ENCODE measurements around the gene CPB1.

Gene CPB1

GRCh38 chr3:148828136-148828690 lies 602 bp downstream of the CPB1 start:
- no peaks in the 10 kb centered on the region for H3K36me3 ChIP-seq (ENCODE audit: insufficient read depth, insufficient read length, low read length)
- H3K9ac ChIP-seq (ENCODE audit: insufficient read length, low read depth) = no peak overlapping the region
- DNase-seq (ENCODE audit: low read depth, low spot score) = no peak
- no peaks in the 10 kb centered on the region for H3K9me3 ChIP-seq (ENCODE audit: insufficient read depth, low read length)
- H3K4me1 ChIP-seq (ENCODE audit: insufficient read depth, insufficient read length) = no peaks in the 10 kb centered on the region
- H3K4me3 ChIP-seq (ENCODE audit: insufficient read length, low read depth) = no peak overlapping the region
- no peak for TF ChIP-seq SUZ12 (IDR thresholded peaks at IDR 0.05; ENCODE audit: extremely low read depth, insufficient read depth, insufficient read length)
- no peak for TF ChIP-seq ZNF274 (IDR thresholded peaks at IDR 0.05; ENCODE audit: low read depth, low read length)
- no peak for TF ChIP-seq YY1 (IDR thresholded peaks at IDR 0.05; ENCODE audit: insufficient read depth, insufficient read length)
- H3K27me3 ChIP-seq (ENCODE audit: insufficient read depth, insufficient read length) = no peaks in the 10 kb centered on the region

DNA sequence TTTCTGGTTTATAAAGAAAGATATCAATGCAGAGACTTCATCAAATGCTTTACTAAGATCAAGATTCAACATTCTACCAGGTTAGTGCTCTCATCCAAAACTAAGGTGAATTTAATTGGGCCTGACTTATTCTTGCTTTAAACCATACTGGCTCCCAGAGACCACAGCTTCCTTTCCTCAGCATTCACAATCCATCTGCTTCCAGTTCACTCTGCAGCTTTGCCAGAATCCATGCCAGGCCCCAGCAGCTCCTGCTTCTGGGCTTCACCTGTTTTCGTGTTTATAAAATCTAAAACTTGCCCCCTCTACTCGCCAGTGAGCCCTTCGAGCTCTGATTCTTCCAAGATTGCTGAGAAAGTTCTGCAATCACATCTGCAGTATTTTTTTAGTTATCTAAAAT lies 2.3 kb downstream of the CPB1 start:
- Histone ChIP-seq H3K36me3 (ENCODE audit: insufficient read depth, insufficient read length, low read length) (no peaks in the 10 kb centered on the region), H3K9ac (ENCODE audit: insufficient read length, low read depth) (no peak overlapping the region), H3K4me3 (ENCODE audit: insufficient read length, low read depth) (no peak overlapping the region), H3K9me3 (ENCODE audit: insufficient read depth, low read length) (no peaks in the 10 kb centered on the region), H3K27me3 (ENCODE audit: insufficient read depth, insufficient read length) (no peaks in the 10 kb centered on the region), H3K4me1 (ENCODE audit: insufficient read depth, insufficient read length) (no peaks in the 10 kb centered on the region)
- TF ChIP-seq SUZ12 (IDR thresholded peaks at IDR 0.05; ENCODE audit: extremely low read depth, insufficient read depth, insufficient read length) (no peak), ZNF274 (IDR thresholded peaks at IDR 0.05; ENCODE audit: low read depth, low read length) (no peak), YY1 (IDR thresholded peaks at IDR 0.05; ENCODE audit: insufficient read depth, insufficient read length) (no peak)
- no peak for DNase-seq (ENCODE audit: low read depth, low spot score)

GRCh38 chr3:148833223-148833622 lies 5.6 kb downstream of the CPB1 start:
- H3K4me3 ChIP-seq (ENCODE audit: insufficient read length, low read depth) = no peak overlapping the region
- TF ChIP-seq SUZ12 (IDR thresholded peaks at IDR 0.05; ENCODE audit: extremely low read depth, insufficient read depth, insufficient read length) (no peak), YY1 (IDR thresholded peaks at IDR 0.05; ENCODE audit: insufficient read depth, insufficient read length) (no peak), ZNF274 (IDR thresholded peaks at IDR 0.05; ENCODE audit: low read depth, low read length) (no peak)
- no peak overlapping the region for H3K9ac ChIP-seq (ENCODE audit: insufficient read length, low read depth)
- no peaks in the 10 kb centered on the region for H3K27me3 ChIP-seq (ENCODE audit: insufficient read depth, insufficient read length)
- H3K36me3 ChIP-seq (ENCODE audit: insufficient read depth, insufficient read length, low read length) = no peaks in the 10 kb centered on the region
- no peaks in the 10 kb centered on the region for H3K4me1 ChIP-seq (ENCODE audit: insufficient read depth, insufficient read length)
- no peak for DNase-seq (ENCODE audit: low read depth, low spot score)
- no peaks in the 10 kb centered on the region for H3K9me3 ChIP-seq (ENCODE audit: insufficient read depth, low read length)

DNA sequence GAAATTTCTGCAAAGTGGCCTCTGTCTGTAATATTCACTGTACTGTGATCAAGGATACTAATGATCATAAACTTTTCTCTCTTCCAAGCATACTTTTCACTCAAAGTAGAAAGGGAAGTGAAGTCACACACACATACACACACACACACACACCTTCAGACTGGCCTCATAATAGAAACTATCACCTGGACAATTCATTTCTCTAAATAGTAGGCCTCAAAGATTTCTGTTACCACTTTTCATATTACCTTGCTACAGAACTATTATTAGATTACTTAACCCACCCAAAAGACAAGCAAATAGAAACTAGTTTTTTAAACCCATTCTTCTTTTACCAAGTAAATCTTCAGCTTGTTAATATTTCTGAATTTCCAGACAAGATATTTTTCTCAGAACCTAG lies 12.2 kb downstream of the CPB1 start:
- no peaks in the 10 kb centered on the region for H3K36me3 ChIP-seq (ENCODE audit: insufficient read depth, insufficient read length, low read length)
- H3K4me1 ChIP-seq (ENCODE audit: insufficient read depth, insufficient read length) = no peaks in the 10 kb centered on the region
- H3K27me3 ChIP-seq (ENCODE audit: insufficient read depth, insufficient read length) = no peaks in the 10 kb centered on the region
- TF ChIP-seq SUZ12 (IDR thresholded peaks at IDR 0.05; ENCODE audit: extremely low read depth, insufficient read depth, insufficient read length) (no peak), ZNF274 (IDR thresholded peaks at IDR 0.05; ENCODE audit: low read depth, low read length) (no peak), YY1 (IDR thresholded peaks at IDR 0.05; ENCODE audit: insufficient read depth, insufficient read length) (no peak)
- no peak overlapping the region for H3K4me3 ChIP-seq (ENCODE audit: insufficient read length, low read depth)
- no peaks in the 10 kb centered on the region for H3K9me3 ChIP-seq (ENCODE audit: insufficient read depth, low read length)
- H3K9ac ChIP-seq (ENCODE audit: insufficient read length, low read depth) = no peak overlapping the region
- no peak for DNase-seq (ENCODE audit: low read depth, low spot score)

- DNase-seq (ENCODE audit: low read depth, low spot score) = no peak
- no peak overlapping the region for H3K4me3 ChIP-seq (ENCODE audit: insufficient read length, low read depth)
- no peaks in the 10 kb centered on the region for H3K9me3 ChIP-seq (ENCODE audit: insufficient read depth, low read length)
- no peaks in the 10 kb centered on the region for H3K4me1 ChIP-seq (ENCODE audit: insufficient read depth, insufficient read length)
- H3K27me3 ChIP-seq (ENCODE audit: insufficient read depth, insufficient read length) = no peaks in the 10 kb centered on the region
- H3K9ac ChIP-seq (ENCODE audit: insufficient read length, low read depth) = no peak overlapping the region
- H3K36me3 ChIP-seq (ENCODE audit: insufficient read depth, insufficient read length, low read length) = no peaks in the 10 kb centered on the region
- TF ChIP-seq SUZ12 (IDR thresholded peaks at IDR 0.05; ENCODE audit: extremely low read depth, insufficient read depth, insufficient read length) (no peak), ZNF274 (IDR thresholded peaks at IDR 0.05; ENCODE audit: low read depth, low read length) (no peak)
Observed at GRCh38 chr3:148840451-148840850, 12.8 kb downstream of the CPB1 start.

GRCh38 chr3:148845756-148846395 lies 18.3 kb downstream of the CPB1 start:
- Histone ChIP-seq H3K36me3 (ENCODE audit: insufficient read depth, insufficient read length, low read length) (no peaks in the 10 kb centered on the region), H3K27me3 (ENCODE audit: insufficient read depth, insufficient read length) (no peaks in the 10 kb centered on the region), H3K4me3 (ENCODE audit: insufficient read length, low read depth) (no peak overlapping the region), H3K9me3 (ENCODE audit: insufficient read depth, low read length) (no peaks in the 10 kb centered on the region), H3K4me1 (ENCODE audit: insufficient read depth, insufficient read length) (no peaks in the 10 kb centered on the region), H3K9ac (ENCODE audit: insufficient read length, low read depth) (no peak overlapping the region)
- TF ChIP-seq SUZ12 (IDR thresholded peaks at IDR 0.05; ENCODE audit: extremely low read depth, insufficient read depth, insufficient read length) (no peak), YY1 (IDR thresholded peaks at IDR 0.05; ENCODE audit: insufficient read depth, insufficient read length) (no peak), ZNF274 (IDR thresholded peaks at IDR 0.05; ENCODE audit: low read depth, low read length) (no peak)
- DNase-seq (ENCODE audit: low read depth, low spot score) = no peak

DNA sequence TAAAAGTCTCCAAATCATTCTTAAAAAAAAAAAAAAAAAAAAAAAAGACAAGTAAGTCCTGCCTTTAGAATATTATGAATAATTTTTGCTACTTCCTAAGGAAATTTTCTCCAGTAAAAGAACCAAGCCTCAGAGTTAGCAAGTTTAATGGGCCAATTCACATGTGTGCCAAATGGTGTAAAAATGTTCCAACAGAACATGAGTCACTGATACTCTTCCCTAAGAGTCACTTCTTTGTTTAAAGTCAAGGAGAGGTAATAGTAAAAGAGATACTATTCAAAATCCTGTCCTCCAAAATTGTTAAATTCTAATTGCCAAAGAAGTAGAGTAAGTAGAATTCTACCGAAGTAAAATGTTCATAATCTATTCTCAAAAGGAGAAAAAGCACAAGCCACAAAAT lies 19.7 kb downstream of the CPB1 start:
- Histone ChIP-seq H3K9me3 (ENCODE audit: insufficient read depth, low read length) (no peaks in the 10 kb centered on the region), H3K9ac (ENCODE audit: insufficient read length, low read depth) (no peak overlapping the region), H3K4me1 (ENCODE audit: insufficient read depth, insufficient read length) (no peaks in the 10 kb centered on the region), H3K27me3 (ENCODE audit: insufficient read depth, insufficient read length) (no peaks in the 10 kb centered on the region), H3K36me3 (ENCODE audit: insufficient read depth, insufficient read length, low read length) (no peaks in the 10 kb centered on the region), H3K4me3 (ENCODE audit: insufficient read length, low read depth) (no peak overlapping the region)
- TF ChIP-seq SUZ12 (IDR thresholded peaks at IDR 0.05; ENCODE audit: extremely low read depth, insufficient read depth, insufficient read length) = no peak
- no peak for TF ChIP-seq YY1 (IDR thresholded peaks at IDR 0.05; ENCODE audit: insufficient read depth, insufficient read length)
- TF ChIP-seq ZNF274 (IDR thresholded peaks at IDR 0.05; ENCODE audit: low read depth, low read length) = no peak
- DNase-seq (ENCODE audit: low read depth, low spot score) = no peak
